Panc1 (cell line): ENCODE results near the gene GNB1.

Source experiments
- CTCF ChIP-seq: fragments of 450-650 bp; IDR thresholded peaks from 2 replicates; pipeline ENCODE4 v1.5.1; 2017; ENCODE audit warnings: mild to moderate bottlenecking
- POLR2AphosphoS5 ChIP-seq: IDR thresholded peaks from 2 replicates; pipeline ENCODE4 v1.6.1; 2012; ENCODE audit warnings: mild to moderate bottlenecking, low read depth, low read length, moderate library complexity
- REST ChIP-seq, 2 experiments: IDR thresholded peaks; 2 replicates each; pipeline ENCODE4 v1.6.1; 2011 to 2012; ENCODE audit warnings: low read depth in 2 of 2, control low read depth in 1 of 2, low read length in 1 of 2, mild to moderate bottlenecking in 1 of 2, moderate library complexity in 1 of 2; ENCODE audit not compliant: insufficient read depth in 1 of 2
- TCF7L2 ChIP-seq: IDR thresholded peaks from 2 replicates; pipeline ENCODE4 v1.6.1; 2011; ENCODE audit warnings: mild to moderate bottlenecking, low read depth, low read length, inconsistent platforms

- TF ChIP-seq CTCF = no peak
- no peak for TF ChIP-seq REST (IDR thresholded peaks at IDR 0.05; ENCODE audit: insufficient read depth in 1 of 2, low read depth in 2 of 2, low read length in 1 of 2)
- no peak for TF ChIP-seq TCF7L2
- TF ChIP-seq POLR2AphosphoS5 = peak; percentile 36; the same call in 1 of the 2 replicates
These were observed 12.9 kb downstream of the GNB1 start for GRCh38 chr1:1877865-1878436.
